ENCODE data around the gene ZBED3. TPM values are rescaled to one million over a fixed set of nuclear protein-coding genes. Genes with fewer than 3 reads are reported as not detected.

Gene ZBED3
- total RNA-seq, 1 experiment from 2014 or later = 0.99 TPM

GRCh38 chr5:77076961-77077828 lies 9.9 kb downstream of the ZBED3 start:
- DNase-seq (ENCODE audit: low read depth) = peak; percentile 49

- DNase-seq (ENCODE audit: low read depth) = no peak
These were observed 12.3 kb downstream of the ZBED3 start for GRCh38 chr5:77074745-77075144.

- DNase-seq (ENCODE audit: low read depth) = no peak
These were observed 13.4 kb downstream of the ZBED3 start for GRCh38 chr5:77073667-77074066.

- peak; percentile 24 for DNase-seq (ENCODE audit: low read depth)
These were observed 20.2 kb downstream of the ZBED3 start for GRCh38 chr5:77066823-77067442.

GRCh38 chr5:77066184-77066583 lies 20.9 kb downstream of the ZBED3 start:
- no peak for DNase-seq (ENCODE audit: low read depth)

- DNase-seq (ENCODE audit: low read depth) = no peak
These were observed 21.8 kb downstream of the ZBED3 start for GRCh38 chr5:77065256-77065655.

- no peak for DNase-seq (ENCODE audit: low read depth)
These were observed 23.0 kb downstream of the ZBED3 start for GRCh38 chr5:77064040-77064439.

GRCh38 chr5:77046416-77047073 lies 40.5 kb downstream of the ZBED3 start:
- no peak for DNase-seq (ENCODE audit: low read depth)

- no peak for DNase-seq (ENCODE audit: low read depth)
These were observed 51.1 kb downstream of the ZBED3 start for GRCh38 chr5:77035950-77036349.

GRCh38 chr5:77033338-77033737 lies 53.7 kb downstream of the ZBED3 start:
- no peak for DNase-seq (ENCODE audit: low read depth)

GRCh38 chr5:77032635-77033034 lies 54.5 kb downstream of the ZBED3 start:
- no peak for DNase-seq (ENCODE audit: low read depth)

GRCh38 chr5:77031891-77032290 lies 55.2 kb downstream of the ZBED3 start:
- no peak for DNase-seq (ENCODE audit: low read depth)

- peak; percentile 94 for DNase-seq (ENCODE audit: low read depth)
These were observed 56.7 kb downstream of the ZBED3 start, which contains the start of gene AGGF1 for GRCh38 chr5:77030097-77031071. TSS of gene AGGF1 (plus strand) at chr5:77030404. CDS start at chr5:77030767, 363 bp downstream.

GRCh38 chr5:77029376-77029885 lies 57.7 kb downstream of the ZBED3 start:
- DNase-seq (ENCODE audit: low read depth) = no peak

- DNase-seq (ENCODE audit: low read depth) = no peak
These were observed 58.3 kb downstream of the ZBED3 start for GRCh38 chr5:77028631-77029375.

- DNase-seq (ENCODE audit: low read depth) = no peak
These were observed 62.6 kb downstream of the ZBED3 start for GRCh38 chr5:77024490-77024889.

GRCh38 chr5:77022511-77023417 lies 64.3 kb downstream of the ZBED3 start:
- no peak for DNase-seq (ENCODE audit: low read depth)
